Suprapubic skin (tissue), 4 donors: Measurements from ENCODE around the gene EPHA8. TPM values are rescaled to one million over a fixed set of nuclear protein-coding genes. Genes with fewer than 3 reads are reported as not detected.

Experiments used
- DNase-seq, 2 donors: peaks; one replicate each; pipeline ENCODE4 v3.0.0-alpha.2; 2019; ENCODE audit warnings: low spot score in 2 of 2
- H3K27ac ChIP-seq: fragments of 200-600 bp; sonication (generic); one replicate; pipeline ENCODE4 v1.5.1; 2019
- H3K27me3 ChIP-seq: fragments of 200-600 bp; sonication (generic); one replicate; pipeline ENCODE4 v1.5.1; 2019
- H3K36me3 ChIP-seq: fragments of 200-600 bp; sonication (generic); one replicate; pipeline ENCODE4 v1.5.1; 2019
- H3K4me1 ChIP-seq: fragments of 200-600 bp; sonication (generic); one replicate; pipeline ENCODE4 v1.5.1; 2019
- H3K4me3 ChIP-seq: fragments of 200-600 bp; sonication (generic); one replicate; pipeline ENCODE4 v1.5.1; 2019; ENCODE audit warnings: mild to moderate bottlenecking
- H3K9me3 ChIP-seq: fragments of 200-600 bp; sonication (generic); one replicate; pipeline ENCODE4 v1.5.1; 2019
- CTCF ChIP-seq, 2 donors: fragments of 200-600 bp in 1 of 2; fragments of 450-650 bp in 1 of 2; sonication (generic) in 1 of 2; IDR thresholded peaks; one replicate each; pipeline ENCODE4 v1.5.1; 2016 to 2019; ENCODE audit warnings: antibody characterized with exemption in 2 of 2, mild to moderate bottlenecking in 1 of 2, moderate library complexity in 1 of 2
- EP300 ChIP-seq: sonication (generic); formaldehyde crosslinking; IDR thresholded peaks from one replicate; pipeline ENCODE4 v1.6.1; 2017; ENCODE audit warnings: antibody characterized with exemption
- POLR2A ChIP-seq, 2 donors: fragments of 450-650 bp; IDR thresholded peaks; one replicate each; pipeline ENCODE4 v1.6.1; 2017; ENCODE audit warnings: antibody characterized with exemption in 2 of 2, mild to moderate bottlenecking in 2 of 2, moderate library complexity in 2 of 2
- POLR2AphosphoS5 ChIP-seq, 3 donors: sonication (generic); formaldehyde crosslinking; IDR thresholded peaks; one replicate each; pipeline ENCODE4 v1.6.1; 2017; ENCODE audit warnings: antibody characterized with exemption in 3 of 3
- WGBS: methylation state at CpG from one replicate; pipeline ENCODE4 v1.1.5; 2018; 5-methylcytosine and 5-hydroxymethylcytosine counted together
- total RNA-seq, 4 donors: library from RNA; depleted of rRNA; stranded (reverse); fragments of >200 nt; gene quantifications; one replicate each; pipeline ENCODE4 v1.1.0, GENCODE V29; 2016

The EPHA8 gene
- total RNA-seq, 4 donors from 2014 or later = 0.34 to 0.64 TPM; not detected in 2

- peaks cover 94% of the 10 kb centered on the region for H3K27me3 ChIP-seq
- TF ChIP-seq POLR2AphosphoS5 (IDR thresholded peaks at IDR 0.05) = no peak
- no peak for TF ChIP-seq EP300
- no peak for TF ChIP-seq POLR2A (IDR thresholded peaks at IDR 0.05)
- TF ChIP-seq CTCF (IDR thresholded peaks at IDR 0.05) = no peak
Observed at GRCh38 chr1:22563671-22564602, 648 bp downstream of the EPHA8 start.

GRCh38 chr1:22566161-22566560 lies 2.9 kb downstream of the EPHA8 start:
- Histone ChIP-seq H3K27me3 (peaks cover 87% of the 10 kb centered on the region), H3K4me3 (no peak overlapping the region), H3K36me3 (no peaks in the 10 kb centered on the region), H3K4me1 (peaks cover 5% of the 10 kb centered on the region), H3K9me3 (no peaks in the 10 kb centered on the region), H3K27ac (no peak overlapping the region)
- DNase-seq = no peak
- 82% methylated on average over 14 of the region's 14 CpGs for WGBS
- TF ChIP-seq POLR2AphosphoS5 (IDR thresholded peaks at IDR 0.05) (no peak), EP300 (no peak), POLR2A (IDR thresholded peaks at IDR 0.05) (no peak), CTCF (IDR thresholded peaks at IDR 0.05) (no peak)

More at GRCh38 chr1:22563671-22564602, 648 bp downstream of the EPHA8 start:
- no peak overlapping the region for H3K27ac ChIP-seq
- no peak for DNase-seq
- H3K9me3 ChIP-seq = no peaks in the 10 kb centered on the region
- no peaks in the 10 kb centered on the region for H3K36me3 ChIP-seq
- WGBS = 9% methylated on average over 26 of the region's 57 CpGs
- no peak overlapping the region for H3K4me3 ChIP-seq
- peaks cover 5% of the 10 kb centered on the region for H3K4me1 ChIP-seq

- Histone ChIP-seq H3K9me3 (no peaks in the 10 kb centered on the region), H3K27ac (no peak overlapping the region), H3K4me3 (no peak overlapping the region), H3K4me1 (peaks cover 5% of the 10 kb centered on the region), H3K27me3 (peaks cover 87% of the 10 kb centered on the region), H3K36me3 (no peaks in the 10 kb centered on the region)
- TF ChIP-seq EP300 (no peak), POLR2AphosphoS5 (IDR thresholded peaks at IDR 0.05) (no peak), CTCF (IDR thresholded peaks at IDR 0.05) (no peak), POLR2A (IDR thresholded peaks at IDR 0.05) (no peak)
- no peak for DNase-seq
- no CpG with 5 or more reads among the region's 14 CpGs for WGBS
Observed at GRCh38 chr1:22567197-22567596, 3.9 kb downstream of the EPHA8 start.

- Histone ChIP-seq H3K27ac (no peak overlapping the region), H3K9me3 (no peaks in the 10 kb centered on the region), H3K4me3 (no peak overlapping the region), H3K36me3 (no peaks in the 10 kb centered on the region), H3K4me1 (peaks cover 2% of the 10 kb centered on the region), H3K27me3 (peaks cover 87% of the 10 kb centered on the region)
- no peak for TF ChIP-seq EP300
- TF ChIP-seq POLR2AphosphoS5 (IDR thresholded peaks at IDR 0.05) = no peak
- TF ChIP-seq POLR2A (IDR thresholded peaks at IDR 0.05) = no peak
- TF ChIP-seq CTCF (IDR thresholded peaks at IDR 0.05) = no peak
- 78% methylated on average over 5 of the region's 6 CpGs for WGBS
- DNase-seq = no peak
Observed at GRCh38 chr1:22567994-22568393, 4.7 kb downstream of the EPHA8 start.

- TF ChIP-seq POLR2A (IDR thresholded peaks at IDR 0.05) (no peak), EP300 (no peak), POLR2AphosphoS5 (IDR thresholded peaks at IDR 0.05) (no peak), CTCF (IDR thresholded peaks at IDR 0.05) (no peak)
- H3K27ac ChIP-seq = no peak overlapping the region
- no peaks in the 10 kb centered on the region for H3K36me3 ChIP-seq
- 80% methylated on average over 7 of the region's 7 CpGs for WGBS
- H3K9me3 ChIP-seq = no peaks in the 10 kb centered on the region
- H3K27me3 ChIP-seq = peaks cover 90% of the 10 kb centered on the region
- H3K4me3 ChIP-seq = no peak overlapping the region
- DNase-seq = no peak
- no peaks in the 10 kb centered on the region for H3K4me1 ChIP-seq
Observed at GRCh38 chr1:22569269-22569668, 6.0 kb downstream of the EPHA8 start.
